Mesendoderm (in vitro differentiated cells): ENCODE measurements around the gene ARHGAP32.

Experiments
- DNase-seq: peaks from one replicate; pipeline ENCODE4 v3.0.0; 2013
- H2AK5ac ChIP-seq: 2 replicates; pipeline ENCODE4 v1.6.1; 2013; ENCODE audit warnings: low read length, inconsistent platforms
- H2BK120ac ChIP-seq: 2 replicates; pipeline ENCODE4 v1.6.1; 2013; ENCODE audit warnings: low read depth, mild to moderate bottlenecking, low read length, moderate library complexity, mixed read lengths
- H2BK15ac ChIP-seq: replicated peaks from 2 replicates; pipeline ENCODE4 v1.6.1; 2013; ENCODE audit warnings: low read depth, mild to moderate bottlenecking, moderate library complexity
- H2BK5ac ChIP-seq: 2 replicates; pipeline ENCODE4 v1.6.1; 2013; ENCODE audit warnings: low read length, inconsistent platforms
- H3K18ac ChIP-seq: 2 replicates; pipeline ENCODE4 v1.6.1; 2013; ENCODE audit warnings: mild to moderate bottlenecking, low read length, mixed read lengths
- H3K23ac ChIP-seq: one replicate; pipeline ENCODE4 v1.6.1; 2013; ENCODE audit warnings: low read length
- H3K27ac ChIP-seq: 2 replicates; pipeline ENCODE4 v1.5.1; 2013; ENCODE audit warnings: low read depth, mild to moderate bottlenecking, inconsistent platforms, low read length, moderate library complexity
- H3K27me3 ChIP-seq: 2 replicates; pipeline ENCODE4 v1.6.1; 2013; ENCODE audit warnings: low read length, control low read depth, mild to moderate bottlenecking, inconsistent platforms; ENCODE audit not compliant: insufficient read depth, poor library complexity
- H3K36me3 ChIP-seq: 2 replicates; pipeline ENCODE4 v1.6.1; 2013; ENCODE audit warnings: low read length, inconsistent platforms; ENCODE audit not compliant: control insufficient read depth, insufficient read depth
- H3K4ac ChIP-seq: one replicate; pipeline ENCODE4 v1.6.1; 2013; ENCODE audit warnings: low read depth, mild to moderate bottlenecking, low read length, moderate library complexity
- H3K4me1 ChIP-seq: 2 replicates; pipeline ENCODE4 v1.6.1; 2013; ENCODE audit warnings: low read depth, low read length, inconsistent platforms; ENCODE audit not compliant: control insufficient read depth
- H3K4me2 ChIP-seq: 2 replicates; pipeline ENCODE4 v1.6.1; 2013; ENCODE audit warnings: low read length
- H3K4me3 ChIP-seq: 2 replicates; pipeline ENCODE4 v1.5.1; 2013; ENCODE audit warnings: mild to moderate bottlenecking, low read length
- H3K56ac ChIP-seq: one replicate; pipeline ENCODE4 v1.6.1; 2013; ENCODE audit warnings: low read length
- H3K79me1 ChIP-seq: 2 replicates; pipeline ENCODE4 v1.6.1; 2013; ENCODE audit warnings: low read length, inconsistent platforms
- H3K79me2 ChIP-seq: 2 replicates; pipeline ENCODE4 v1.6.1; 2013; ENCODE audit warnings: mild to moderate bottlenecking, low read length; ENCODE audit not compliant: control insufficient read depth, insufficient read depth
- H3K9ac ChIP-seq: 2 replicates; pipeline ENCODE4 v1.6.1; 2013; ENCODE audit warnings: low read length, inconsistent platforms
- H4K5ac ChIP-seq: one replicate; pipeline ENCODE4 v1.6.1; 2013; ENCODE audit warnings: low read length
- H4K8ac ChIP-seq: one replicate; pipeline ENCODE4 v1.6.1; 2013; ENCODE audit warnings: low read depth, mild to moderate bottlenecking, control low read depth, low read length, moderate library complexity
- WGBS: extraction: QIAGEN DNeasy Blood & Tissue Kit; methylation state at CpG from one replicate; pipeline ENCODE4 v1.1.7; 2013; ENCODE audit warnings: low lambda C conversion rate, missing lambda C conversion rate; ENCODE audit not compliant: insufficient coverage; ENCODE audit errors: extremely low coverage; 5-methylcytosine and 5-hydroxymethylcytosine counted together

The ARHGAP32 gene

GRCh38 chr11:128927683-128928336 is 264.3 kb downstream of the ARHGAP32 start:
- Histone ChIP-seq H3K56ac (no peak overlapping the region), H3K9ac (no peak overlapping the region), H3K23ac (no peak overlapping the region), H3K4me3 (no peak overlapping the region), H3K27ac (no peak overlapping the region), H2BK120ac (no peak overlapping the region), H3K79me1 (no peaks in the 10 kb centered on the region), H3K4me2 (no peak overlapping the region), H3K4ac (no peak overlapping the region), H2BK15ac (no peak overlapping the region), H3K18ac (no peak overlapping the region), H4K8ac (no peak overlapping the region), H4K5ac (no peak overlapping the region), H2AK5ac (no peak overlapping the region), H3K36me3 (no peaks in the 10 kb centered on the region), H3K27me3 (peaks cover 10% of the 10 kb centered on the region), H2BK5ac (no peak overlapping the region), H3K79me2 (no peaks in the 10 kb centered on the region), H3K4me1 (peaks cover 2% of the 10 kb centered on the region)
- WGBS: no CpG with 5 or more reads among the region's 12 CpGs
- DNase-seq: no peak

DNA sequence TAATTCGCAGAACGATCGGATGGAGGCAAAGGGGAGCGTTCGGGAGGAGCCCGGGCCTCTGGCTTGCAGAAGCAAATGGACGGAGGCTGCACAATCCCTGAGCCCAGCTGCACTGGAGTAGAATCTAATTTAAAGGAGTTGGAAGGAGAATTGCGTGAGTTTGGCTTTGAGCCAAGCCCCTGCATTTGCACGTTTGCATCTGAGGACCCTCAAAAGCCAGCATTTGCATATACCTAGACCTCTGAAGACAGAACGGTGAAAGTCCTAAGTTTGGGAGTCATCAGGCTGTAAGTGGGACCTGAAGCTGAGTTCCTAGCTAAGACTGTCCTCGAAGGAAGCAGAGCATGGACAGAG is 265.0 kb downstream of the ARHGAP32 start:
- Histone ChIP-seq H3K56ac (no peak overlapping the region), H2AK5ac (no peak overlapping the region), H3K4me1 (peaks cover 2% of the 10 kb centered on the region), H2BK15ac (no peak overlapping the region), H3K36me3 (no peaks in the 10 kb centered on the region), H3K79me1 (no peaks in the 10 kb centered on the region), H2BK5ac (no peak overlapping the region), H3K9ac (no peak overlapping the region), H3K4me3 (no peak overlapping the region), H3K27ac (no peak overlapping the region), H3K79me2 (no peaks in the 10 kb centered on the region), H4K8ac (no peak overlapping the region), H3K4me2 (no peak overlapping the region), H2BK120ac (no peak overlapping the region), H3K27me3 (peaks cover 10% of the 10 kb centered on the region), H3K4ac (no peak overlapping the region), H4K5ac (no peak overlapping the region), H3K18ac (no peak overlapping the region), H3K23ac (no peak overlapping the region)
- no peak for DNase-seq
- WGBS: no CpG with 5 or more reads among the region's 11 CpGs

DNA sequence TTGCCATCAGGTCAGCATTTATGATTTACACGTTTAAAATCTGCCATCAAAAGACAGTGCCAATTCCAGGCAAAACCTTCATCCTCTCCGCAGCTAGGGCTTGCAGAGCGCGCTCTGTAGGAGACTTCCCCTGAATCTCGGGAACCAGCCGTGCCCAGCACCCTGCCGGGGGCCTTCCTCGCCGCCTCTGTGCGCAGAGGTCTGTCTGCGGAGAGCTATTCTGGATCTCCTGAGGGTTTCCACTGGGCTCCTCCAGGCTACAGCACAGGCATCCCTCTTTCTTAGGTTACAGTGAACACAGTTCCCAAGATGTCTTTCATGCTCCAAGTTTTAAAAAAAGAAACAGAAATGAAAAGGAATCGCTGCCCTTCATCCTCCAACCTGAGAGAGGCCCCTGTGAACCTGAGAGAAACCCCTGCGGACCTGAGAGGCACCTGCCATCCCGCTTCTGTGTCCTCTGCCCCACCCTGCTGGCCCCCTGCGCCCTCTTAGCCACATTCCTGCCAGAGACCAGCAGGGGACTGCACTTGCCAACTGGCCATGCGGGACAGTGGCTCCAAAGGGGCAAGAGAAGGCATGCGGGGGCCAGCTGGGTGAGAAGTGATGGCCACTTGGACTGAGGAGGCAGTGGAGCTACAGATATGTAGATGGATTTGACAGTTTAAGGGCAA is 265.6 kb downstream of the ARHGAP32 start:
- WGBS: no CpG with 5 or more reads among the region's 17 CpGs
- Histone ChIP-seq H2BK120ac (no peak overlapping the region), H2BK5ac (no peak overlapping the region), H3K18ac (no peak overlapping the region), H3K36me3 (no peaks in the 10 kb centered on the region), H4K5ac (no peak overlapping the region), H2BK15ac (no peak overlapping the region), H3K4me3 (no peak overlapping the region), H3K79me1 (no peaks in the 10 kb centered on the region), H2AK5ac (no peak overlapping the region), H3K9ac (no peak overlapping the region), H3K79me2 (no peaks in the 10 kb centered on the region), H3K23ac (no peak overlapping the region), H3K4ac (no peak overlapping the region), H4K8ac (no peak overlapping the region), H3K4me1 (peaks cover 2% of the 10 kb centered on the region), H3K27me3 (peaks cover 10% of the 10 kb centered on the region), H3K4me2 (no peak overlapping the region), H3K56ac (no peak overlapping the region), H3K27ac (no peak overlapping the region)
- DNase-seq: no peak

DNA sequence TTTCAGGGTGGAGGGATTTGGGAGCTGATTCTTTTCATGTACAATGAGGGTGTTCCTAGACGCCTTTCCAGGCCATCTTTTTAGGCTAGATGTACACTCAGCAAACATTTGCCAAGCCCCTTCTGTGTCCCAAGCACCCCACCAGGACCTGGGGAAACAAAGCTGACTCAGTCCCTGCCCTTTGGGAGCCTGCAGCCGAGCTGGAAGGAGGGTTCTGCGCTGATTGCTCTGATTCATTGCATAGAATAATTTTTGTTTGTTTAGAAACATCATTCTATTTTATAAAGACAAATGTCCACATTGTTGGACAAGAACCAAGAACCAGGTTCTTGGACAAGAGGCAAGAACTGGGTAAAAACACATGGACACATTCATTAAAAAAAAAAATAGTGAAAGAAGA is 266.1 kb downstream of the ARHGAP32 start:
- Histone ChIP-seq H2BK120ac (no peak overlapping the region), H4K8ac (no peak overlapping the region), H3K56ac (no peak overlapping the region), H3K27ac (no peak overlapping the region), H3K23ac (no peak overlapping the region), H2BK15ac (no peak overlapping the region), H3K4ac (no peak overlapping the region), H3K27me3 (peaks cover 10% of the 10 kb centered on the region), H3K18ac (no peak overlapping the region), H3K36me3 (no peaks in the 10 kb centered on the region), H3K4me2 (no peak overlapping the region), H3K79me1 (no peaks in the 10 kb centered on the region), H3K4me1 (peaks cover 2% of the 10 kb centered on the region), H3K9ac (no peak overlapping the region), H2BK5ac (no peak overlapping the region), H4K5ac (no peak overlapping the region), H2AK5ac (no peak overlapping the region), H3K79me2 (no peaks in the 10 kb centered on the region), H3K4me3 (no peak overlapping the region)
- DNase-seq: no peak
- no CpG with 5 or more reads among the region's 3 CpGs for WGBS

DNA sequence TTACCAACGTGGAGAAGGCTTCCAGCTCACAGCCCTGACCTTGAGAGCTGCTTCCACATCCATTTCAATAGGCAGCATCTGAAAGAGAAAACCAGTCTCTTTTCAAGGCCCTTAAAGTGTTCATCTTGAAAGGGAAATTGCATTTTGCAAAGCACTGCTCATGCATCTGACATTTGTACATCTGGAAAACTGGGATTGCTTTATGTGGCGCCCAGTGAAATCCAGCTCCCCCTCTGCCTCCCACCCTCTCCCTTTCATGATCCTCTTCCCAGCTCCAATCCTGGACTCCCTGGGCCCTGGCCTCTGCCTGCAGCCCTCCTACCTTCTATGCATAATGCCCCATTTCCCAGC is 266.9 kb downstream of the ARHGAP32 start:
- Histone ChIP-seq H3K79me2 (no peaks in the 10 kb centered on the region), H2BK5ac (no peak overlapping the region), H3K79me1 (no peaks in the 10 kb centered on the region), H4K8ac (no peak overlapping the region), H4K5ac (no peak overlapping the region), H2AK5ac (no peak overlapping the region), H3K18ac (no peak overlapping the region), H3K27ac (no peak overlapping the region), H2BK15ac (no peak overlapping the region), H3K9ac (no peak overlapping the region), H3K4me2 (no peak overlapping the region), H3K4me3 (no peak overlapping the region), H3K4ac (no peak overlapping the region), H3K56ac (no peak overlapping the region), H2BK120ac (no peak overlapping the region), H3K36me3 (no peaks in the 10 kb centered on the region), H3K4me1 (peaks cover 2% of the 10 kb centered on the region), H3K27me3 (peaks cover 10% of the 10 kb centered on the region), H3K23ac (no peak overlapping the region)
- WGBS: no CpG with 5 or more reads among the region's 2 CpGs
- no peak for DNase-seq
